ENCODE measurements around the gene ZNF483.
A peak's percentile ranks its signal among the peaks of the same experiment; 100 is the strongest.
"Not testable (repeated sequence)": the region's sequence is repeated elsewhere in the genome, so short reads cannot be mapped to it uniquely, and the experiment has no call there.

ZNF483 gene

GRCh38 chr9:111617349-111617748 is 92.4 kb downstream of the ZNF483 start:
- H3K4me3 Mint-ChIP-seq; ATAC-seq; H3K9me3 Mint-ChIP-seq; DNase-seq (ENCODE audit: low spot score in 2 of 2); H3K27ac Mint-ChIP-seq; H3K36me3 Mint-ChIP-seq; H3K4me1 Mint-ChIP-seq: not testable (repeated sequence)

DNA sequence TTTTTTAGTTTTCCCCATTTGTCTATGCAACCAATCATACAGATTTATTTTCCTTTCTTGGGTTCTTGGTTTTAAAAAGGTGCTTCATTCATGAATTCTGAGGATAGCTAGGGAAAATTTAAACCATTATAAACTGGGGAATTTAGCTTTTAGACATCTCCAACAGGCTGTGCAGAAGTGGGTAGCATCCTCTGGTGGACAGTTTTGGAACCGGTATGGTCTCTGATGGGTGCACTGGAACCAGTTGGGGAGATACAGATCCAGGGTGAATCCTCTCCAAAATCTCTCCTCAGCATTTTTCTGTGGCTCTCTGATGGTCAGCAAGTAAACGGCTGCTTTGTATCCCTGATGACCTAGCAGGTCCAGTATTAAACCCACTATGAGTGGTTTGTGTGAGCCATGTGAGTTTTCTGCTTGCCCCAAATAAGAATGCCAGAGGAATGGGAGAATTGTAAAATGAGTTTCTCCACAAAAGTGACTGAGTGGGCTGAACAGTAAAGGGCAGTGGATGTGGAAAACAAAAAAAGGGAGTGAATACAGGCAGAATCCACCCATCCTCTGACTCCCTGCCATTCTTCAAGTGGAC is 97.0 kb downstream of the ZNF483 start:
- Mint-ChIP-seq H3K36me3 (no peaks in the 10 kb centered on the region), H3K4me3 (no peak overlapping the region), H3K27ac (no peak overlapping the region), H3K4me1 (no peaks in the 10 kb centered on the region), H3K9me3 (no peaks in the 10 kb centered on the region)
- ATAC-seq: peak; percentile 67
- no peak for DNase-seq (ENCODE audit: low spot score in 2 of 2)

- no peaks in the 10 kb centered on the region for H3K4me1 Mint-ChIP-seq
- no peak overlapping the region for H3K4me3 Mint-ChIP-seq
- ATAC-seq (no peak), DNase-seq (ENCODE audit: low spot score in 2 of 2) (no peak)
- no peak overlapping the region for H3K27ac Mint-ChIP-seq
- no peaks in the 10 kb centered on the region for H3K9me3 Mint-ChIP-seq
- no peaks in the 10 kb centered on the region for H3K36me3 Mint-ChIP-seq
Observed at GRCh38 chr9:111622626-111623025, 97.6 kb downstream of the ZNF483 start.

Measured in stimulated activated effector memory CD8-positive, alpha-beta T cell treated with anti-CD3 and anti-CD28 coated beads, Interleukin-12 subunit alpha, Interleukin-12 subunit beta, amount 100 ng/mL, for 72 hours (primary cell).